H1 (cell line): Measurements from ENCODE around the gene ING4. TPM values are rescaled to one million over a fixed set of nuclear protein-coding genes. Genes with fewer than 3 reads are reported as not detected.

Experiments
- ATF3 ChIP-seq: IDR thresholded peaks from 2 replicates; pipeline ENCODE4 v1.6.1; 2011; ENCODE audit warnings: low read depth, mild to moderate bottlenecking, low read length; ENCODE audit not compliant: insufficient read depth
- polyA plus RNA-seq, 7 experiments: library from polyadenylated mRNA; depleted of rRNA in 3 of 7; stranded (reverse) in 5 of 7; unstranded in 2 of 7; fragments of >200 nt in 5 of 7; fragments of 200-250 nt in 2 of 7; gene quantifications; 1 replicate in 5 of 7; 2 replicates in 1 of 7; 4 replicates in 1 of 7; pipeline versions ENCODE4 v1.2.1 to v1.2.3, GENCODE V29; 2011 to 2013; ENCODE audit warnings: missing spikeins in 2 of 7, mixed read lengths in 2 of 7
- total RNA-seq: library from RNA; stranded (reverse); fragmentation: NEBNext Ultra II Directional; extraction: Animal tissue kit (Norgen Biotek cat#: 25700); gene quantifications from 2 replicates; pipeline ENCODE4 v1.2.1, GENCODE V29; 2021

ING4 gene
- total and polyA plus RNA-seq, 2 of the 8 experiments (the other 6 are each of a cell fraction or from before 2014, with no cell fraction given): 22.9 to 28.6 TPM

- TF ChIP-seq ATF3: no peak
Measured at GRCh38 chr12:6640497-6640896, 22.4 kb downstream of the ING4 start (continued).
